HG03097 (cell line): Measurements from ENCODE around the gene STYXL1.

ENCODE experiments used
- ATAC-seq: cut with Tn5 transposase; IDR thresholded peaks from one replicate; pipeline ENCODE4 v1.9.1; 2021; ENCODE audit not compliant: unreplicated experiment, low FRiP score

Gene STYXL1

GRCh38 chr7:75995052-75995471 is 52.7 kb downstream of the STYXL1 start:
- ATAC-seq, result no peak

GRCh38 chr7:75994388-75995051 is 53.3 kb downstream of the STYXL1 start, which contains the start of gene TMEM120A:
TSS of gene TMEM120A (minus strand) at chr7:75994595. CDS start at chr7:75994570, 25 bp downstream.
- peak; percentile 89 for ATAC-seq

GRCh38 chr7:75993689-75994387 is 54.0 kb downstream of the STYXL1 start:
- no peak for ATAC-seq

- ATAC-seq, result no peak
These were observed 55.6 kb downstream of the STYXL1 start for GRCh38 chr7:75992083-75992755.

GRCh38 chr7:75991531-75992082 is 56.2 kb downstream of the STYXL1 start:
- no peak for ATAC-seq

- ATAC-seq, result no peak
These were observed 58.1 kb downstream of the STYXL1 start for GRCh38 chr7:75989500-75990388.

- no peak for ATAC-seq
These were observed 59.0 kb downstream of the STYXL1 start for GRCh38 chr7:75988568-75989499.

GRCh38 chr7:75987805-75988567 is 59.8 kb downstream of the STYXL1 start:
- no peak for ATAC-seq

- no peak for ATAC-seq
These were observed 60.6 kb downstream of the STYXL1 start for GRCh38 chr7:75987026-75987804.

GRCh38 chr7:75986147-75986781 is 61.5 kb downstream of the STYXL1 start:
- ATAC-seq, result no peak

- no peak for ATAC-seq
These were observed 62.2 kb downstream of the STYXL1 start for GRCh38 chr7:75985518-75986146.

GRCh38 chr7:75985009-75985517 is 62.7 kb downstream of the STYXL1 start:
- no peak for ATAC-seq

- no peak for ATAC-seq
These were observed 63.4 kb downstream of the STYXL1 start for GRCh38 chr7:75984130-75985008.

- no peak for ATAC-seq
These were observed 64.2 kb downstream of the STYXL1 start for GRCh38 chr7:75983471-75984129.
